Liver (tissue), 3 donors: ENCODE measurements around the gene ZFP64.
"Not testable (repeated sequence)": the region's sequence is repeated elsewhere in the genome, so short reads cannot be mapped to it uniquely, and the experiment has no call there.

ENCODE experiments used
- CTCF ChIP-seq: fragments of 150-350 bp; IDR thresholded peaks from 2 replicates; pipeline ENCODE4 v1.5.1; 2017; ENCODE audit warnings: improper control_type of control experiment, low read depth, low read length; ENCODE audit not compliant: missing input control
- FOXA2 ChIP-seq: IDR thresholded peaks from 2 replicates; pipeline ENCODE4 v1.6.1; 2016; ENCODE audit warnings: antibody characterized with exemption
- GABPA ChIP-seq, 2 donors: IDR thresholded peaks in 1 of 2; conservative IDR thresholded peaks in 1 of 2; 2 replicates each; pipeline ENCODE4 v1.6.1; 2016; ENCODE audit warnings: antibody characterized with exemption in 2 of 2, mild to moderate bottlenecking in 1 of 2, moderate library complexity in 1 of 2
- HNF4A ChIP-seq, 2 donors: conservative IDR thresholded peaks; 2 replicates each; pipeline ENCODE4 v1.6.1; 2016; ENCODE audit warnings: antibody characterized with exemption in 2 of 2, mild to moderate bottlenecking in 2 of 2
- MAX ChIP-seq: IDR thresholded peaks from 2 replicates; pipeline ENCODE4 v1.6.1; 2016; ENCODE audit warnings: antibody characterized with exemption
- RAD21 ChIP-seq, 2 donors: IDR thresholded peaks; 2 replicates each; pipeline ENCODE4 v1.6.1; 2016; ENCODE audit warnings: antibody characterized with exemption in 2 of 2, mild to moderate bottlenecking in 2 of 2
- REST ChIP-seq: IDR thresholded peaks from 2 replicates; pipeline ENCODE4 v1.6.1; 2016; ENCODE audit warnings: antibody characterized with exemption, mild to moderate bottlenecking
- TAF1 ChIP-seq: conservative IDR thresholded peaks from 2 replicates; pipeline ENCODE4 v1.6.1; 2016; ENCODE audit warnings: antibody characterized with exemption, mild to moderate bottlenecking
- YY1 ChIP-seq: IDR thresholded peaks from 2 replicates; pipeline ENCODE4 v1.6.1; 2016; ENCODE audit warnings: antibody characterized with exemption, mild to moderate bottlenecking
- ZBTB33 ChIP-seq: IDR thresholded peaks from 2 replicates; pipeline ENCODE4 v1.6.1; 2016; ENCODE audit warnings: antibody characterized with exemption
- donor health status: healthy.
- donor health status: healthy.

- TF ChIP-seq CTCF; RAD21 (IDR thresholded peaks at IDR 0.05); MAX; HNF4A (conservative IDR thresholded peaks at IDR 0.05); TAF1; YY1; GABPA (IDR thresholded peaks at IDR 0.05 in 1 of 2, conservative IDR thresholded peaks at IDR 0.05 in 1 of 2); FOXA2; ZBTB33; REST: not testable (repeated sequence)
Observed at GRCh38 chr20:52221362-52221761, 29.8 kb upstream of the ZFP64 start.
